Mesothelial cell of epicardium (in vitro differentiated cells): Measurements from ENCODE around the gene ACSS1. TPM values are rescaled to one million over a fixed set of nuclear protein-coding genes. Genes with fewer than 3 reads are reported as not detected.

Experiments
- DNase-seq, 2 experiments: peaks; one replicate each; pipeline ENCODE4 v3.0.0; 2021; ENCODE audit warnings: low spot score in 2 of 2; ENCODE audit not compliant: unreplicated experiment in 2 of 2
- H3K27ac Mint-ChIP-seq: 2 replicates; pipeline ENCODE4 v1.8.0; 2021; ENCODE audit warnings: mixed read lengths
- H3K27me3 Mint-ChIP-seq: 2 replicates; pipeline ENCODE4 v1.8.0; 2021; ENCODE audit warnings: low read depth, mixed read lengths
- H3K36me3 Mint-ChIP-seq: 2 replicates; pipeline ENCODE4 v1.8.0; 2021; ENCODE audit warnings: mixed read lengths
- H3K4me1 Mint-ChIP-seq: 2 replicates; pipeline ENCODE4 v1.8.0; 2021; ENCODE audit warnings: mixed read lengths
- H3K4me3 Mint-ChIP-seq: 2 replicates; pipeline ENCODE4 v1.8.0; 2021; ENCODE audit warnings: mild to moderate bottlenecking, moderate library complexity, mixed read lengths
- H3K9me3 Mint-ChIP-seq: 2 replicates; pipeline ENCODE4 v1.8.0; 2021; ENCODE audit warnings: mixed read lengths
- total RNA-seq: library from RNA; stranded (reverse); gene quantifications from 3 replicates; pipeline ENCODE4 v1.2.1, GENCODE V29; 2021
- TF ChIP-seq, protein P1 (sequence below): fragments of 200-600 bp; sonication (generic); IDR thresholded peaks from one replicate; pipeline ENCODE4 v1.5.0; 2021; ENCODE audit warnings: antibody characterized with exemption; ENCODE audit not compliant: unreplicated experiment

ACSS1 gene
- total RNA-seq, 1 donor from 2014 or later, result 4.8 TPM

DNA sequence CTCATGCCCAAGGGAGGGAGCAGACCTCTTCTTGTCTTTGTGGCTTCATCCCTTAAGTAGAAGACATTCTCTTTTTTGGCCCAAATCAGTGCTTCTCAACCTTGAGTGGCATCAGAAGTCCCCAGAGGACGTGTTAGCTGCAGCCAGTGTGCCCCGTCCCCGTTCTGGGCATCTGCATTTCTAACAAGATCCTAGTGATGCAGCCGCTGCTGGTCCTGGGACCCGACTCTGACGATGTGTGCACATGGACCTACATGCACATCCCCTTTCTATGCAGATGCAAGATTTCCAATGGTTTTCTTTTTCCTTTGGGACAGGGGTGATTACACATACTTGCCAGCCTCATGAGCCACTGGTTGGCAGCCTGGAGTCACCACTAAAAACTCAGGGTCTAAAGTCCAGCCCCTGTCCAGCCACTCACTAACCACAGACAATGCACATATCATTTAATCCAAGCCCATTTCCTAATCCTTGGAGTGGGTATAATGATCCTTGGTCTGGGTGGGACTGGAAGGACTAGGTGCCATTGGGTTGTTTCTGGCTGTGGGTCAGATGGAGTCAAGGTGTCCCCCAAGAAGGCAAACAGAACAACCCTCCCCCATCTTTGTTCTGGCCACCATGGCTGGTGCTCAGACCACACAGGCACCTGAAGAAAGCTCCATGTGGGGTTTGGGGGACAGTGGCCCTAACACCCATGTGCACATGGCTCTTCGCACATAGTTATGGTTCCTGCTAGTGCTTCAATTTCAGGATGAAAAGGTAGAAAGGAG is 6.4 kb downstream of the ACSS1 start:
- no peak overlapping the region for H3K27ac Mint-ChIP-seq
- no peak overlapping the region for H3K4me3 Mint-ChIP-seq
- DNase-seq, result no peak
- H3K4me1 Mint-ChIP-seq, result peaks cover 4% of the 10 kb centered on the region
- H3K27me3 Mint-ChIP-seq, result peaks cover 92% of the 10 kb centered on the region
- H3K9me3 Mint-ChIP-seq, result no peaks in the 10 kb centered on the region
- H3K36me3 Mint-ChIP-seq, result no peaks in the 10 kb centered on the region
- TF ChIP-seq, protein P1, sequence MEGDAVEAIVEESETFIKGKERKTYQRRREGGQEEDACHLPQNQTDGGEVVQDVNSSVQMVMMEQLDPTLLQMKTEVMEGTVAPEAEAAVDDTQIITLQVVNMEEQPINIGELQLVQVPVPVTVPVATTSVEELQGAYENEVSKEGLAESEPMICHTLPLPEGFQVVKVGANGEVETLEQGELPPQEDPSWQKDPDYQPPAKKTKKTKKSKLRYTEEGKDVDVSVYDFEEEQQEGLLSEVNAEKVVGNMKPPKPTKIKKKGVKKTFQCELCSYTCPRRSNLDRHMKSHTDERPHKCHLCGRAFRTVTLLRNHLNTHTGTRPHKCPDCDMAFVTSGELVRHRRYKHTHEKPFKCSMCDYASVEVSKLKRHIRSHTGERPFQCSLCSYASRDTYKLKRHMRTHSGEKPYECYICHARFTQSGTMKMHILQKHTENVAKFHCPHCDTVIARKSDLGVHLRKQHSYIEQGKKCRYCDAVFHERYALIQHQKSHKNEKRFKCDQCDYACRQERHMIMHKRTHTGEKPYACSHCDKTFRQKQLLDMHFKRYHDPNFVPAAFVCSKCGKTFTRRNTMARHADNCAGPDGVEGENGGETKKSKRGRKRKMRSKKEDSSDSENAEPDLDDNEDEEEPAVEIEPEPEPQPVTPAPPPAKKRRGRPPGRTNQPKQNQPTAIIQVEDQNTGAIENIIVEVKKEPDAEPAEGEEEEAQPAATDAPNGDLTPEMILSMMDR, result no peak

DNA sequence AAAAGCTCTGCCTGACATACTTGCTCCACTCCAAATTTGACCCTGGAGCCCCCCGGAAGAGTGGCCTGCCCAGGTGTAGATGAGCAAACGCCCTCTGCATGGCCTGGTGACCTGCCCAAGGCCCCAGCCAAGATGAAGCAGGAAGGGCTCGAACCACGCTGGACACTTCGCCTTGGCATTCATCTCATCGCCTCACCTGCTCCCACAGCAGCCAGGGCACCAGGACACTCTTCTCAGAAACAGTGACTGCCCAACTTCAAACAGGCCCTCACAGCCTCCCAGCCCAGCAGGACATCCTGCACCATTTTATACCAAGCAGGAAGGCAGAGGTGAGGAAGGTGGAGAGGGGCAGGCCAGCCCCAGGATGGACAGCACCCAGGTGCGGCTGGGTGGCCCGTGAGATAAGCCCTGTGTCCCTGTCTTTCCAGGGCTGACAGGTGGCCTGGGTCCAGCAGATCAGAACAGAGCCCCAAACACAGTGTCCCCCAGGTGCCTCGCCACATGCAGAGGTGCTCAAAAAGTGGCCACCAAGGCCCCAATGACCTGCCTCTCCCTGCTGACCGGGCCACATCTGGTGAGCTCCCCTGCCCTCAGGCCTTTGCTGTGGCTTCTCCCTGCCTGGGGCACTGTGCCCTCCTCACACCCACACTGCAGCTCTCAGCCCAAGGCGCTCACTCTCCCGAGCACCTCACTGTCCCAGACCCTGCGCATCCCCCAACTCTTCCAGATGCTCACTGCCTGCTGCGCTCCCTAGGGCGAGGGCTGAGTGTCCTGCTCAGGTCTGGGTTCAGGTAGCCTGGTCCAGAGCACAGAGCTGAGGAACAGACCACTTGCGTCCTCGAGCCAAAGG is 7.2 kb downstream of the ACSS1 start:
- peaks cover 4% of the 10 kb centered on the region for H3K4me1 Mint-ChIP-seq
- peaks cover 87% of the 10 kb centered on the region for H3K27me3 Mint-ChIP-seq
- no peaks in the 10 kb centered on the region for H3K36me3 Mint-ChIP-seq
- no peak for DNase-seq
- no peak overlapping the region for H3K27ac Mint-ChIP-seq
- H3K4me3 Mint-ChIP-seq, result no peak overlapping the region
- H3K9me3 Mint-ChIP-seq, result no peaks in the 10 kb centered on the region
- TF ChIP-seq, protein P1, result no peak

DNA sequence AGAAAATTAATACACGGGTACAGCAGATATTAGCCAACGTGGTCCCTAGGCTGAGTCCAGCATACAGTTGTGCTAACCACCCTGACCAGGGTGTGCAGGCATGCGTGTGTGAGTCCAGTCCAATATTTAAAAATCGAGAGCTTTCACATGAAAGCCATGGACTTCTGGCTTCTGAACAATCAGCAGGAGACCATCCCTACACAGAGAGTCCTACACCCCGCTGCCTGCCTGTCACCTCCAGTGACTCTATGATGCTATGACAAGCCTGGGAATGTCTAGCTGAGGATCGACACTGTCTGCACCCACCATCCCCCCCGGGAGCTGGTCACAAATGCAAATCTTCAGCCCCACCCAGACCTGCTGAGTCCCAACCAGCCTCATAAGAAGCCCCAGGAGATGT is 7.9 kb downstream of the ACSS1 start:
- H3K4me3 Mint-ChIP-seq, result no peak overlapping the region
- H3K9me3 Mint-ChIP-seq, result no peaks in the 10 kb centered on the region
- H3K27ac Mint-ChIP-seq, result no peak overlapping the region
- TF ChIP-seq, protein P1, result no peak
- no peaks in the 10 kb centered on the region for H3K36me3 Mint-ChIP-seq
- peaks cover 4% of the 10 kb centered on the region for H3K4me1 Mint-ChIP-seq
- DNase-seq, result no peak
- peaks cover 84% of the 10 kb centered on the region for H3K27me3 Mint-ChIP-seq

DNA sequence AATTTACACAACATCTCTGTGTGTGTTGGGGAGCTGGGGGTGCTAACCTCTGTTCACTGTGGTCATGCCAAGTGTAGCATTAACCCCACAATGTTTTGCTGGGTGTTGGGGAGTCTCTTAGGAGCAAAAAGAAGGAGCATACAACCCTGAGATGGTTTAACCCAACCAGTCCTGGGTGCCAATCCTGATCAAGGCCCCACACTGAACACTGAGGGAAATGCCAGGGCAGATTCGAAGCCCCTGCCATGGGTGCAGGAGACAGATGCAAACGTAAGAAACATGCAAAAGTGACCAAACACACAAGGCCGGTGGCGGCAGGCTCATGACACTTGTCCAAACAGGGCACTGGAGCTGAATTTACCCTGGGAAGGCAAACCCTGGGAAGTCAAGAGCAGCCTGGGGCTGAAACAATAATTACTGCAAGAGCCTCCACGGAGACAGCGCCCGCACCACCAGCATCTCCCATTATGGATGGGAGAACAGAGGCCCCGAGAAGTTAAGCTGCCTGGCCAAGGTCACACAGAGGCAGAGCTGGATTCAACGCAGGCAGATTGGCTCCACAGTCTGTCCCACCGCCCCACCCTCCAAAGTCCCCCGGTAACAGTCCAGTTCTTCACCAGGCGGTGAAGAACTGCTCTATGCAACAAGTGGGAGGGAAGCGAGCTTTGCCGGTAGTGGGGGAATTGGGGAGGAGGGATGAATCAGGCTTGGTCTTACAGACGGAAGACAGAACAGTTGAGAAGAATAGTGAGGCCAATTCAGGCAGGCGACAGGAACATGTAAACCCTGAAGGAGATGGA is 8.5 kb downstream of the ACSS1 start:
- Mint-ChIP-seq H3K9me3 (no peaks in the 10 kb centered on the region), H3K27ac (no peak overlapping the region), H3K4me3 (no peak overlapping the region), H3K4me1 (peaks cover 4% of the 10 kb centered on the region), H3K36me3 (no peaks in the 10 kb centered on the region), H3K27me3 (peaks cover 78% of the 10 kb centered on the region)
- TF ChIP-seq, protein P1, result no peak
- no peak for DNase-seq

DNA sequence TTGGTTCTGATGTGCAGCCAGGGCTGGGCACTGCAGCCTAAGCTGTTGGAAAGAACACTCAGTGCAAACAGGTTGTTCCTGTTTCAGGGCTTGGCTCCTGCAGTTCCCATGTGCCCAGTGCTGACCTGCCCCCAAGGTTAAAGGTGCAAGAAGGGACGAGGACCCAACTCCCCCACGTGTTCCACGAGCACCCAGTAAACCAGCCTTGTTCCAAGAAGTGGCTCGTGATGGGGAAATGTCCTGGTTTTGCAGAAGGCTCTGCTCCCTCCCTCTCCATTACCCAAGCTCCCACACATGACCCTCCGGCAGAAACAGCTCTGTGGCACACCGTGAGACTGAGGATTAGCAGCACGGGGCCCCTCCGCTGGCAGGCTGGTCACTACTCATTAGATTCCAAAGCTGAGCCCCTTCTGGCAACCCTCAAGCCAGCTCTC is 9.4 kb downstream of the ACSS1 start:
- no peaks in the 10 kb centered on the region for H3K36me3 Mint-ChIP-seq
- TF ChIP-seq, protein P1, result no peak
- H3K4me3 Mint-ChIP-seq, result no peak overlapping the region
- no peak overlapping the region for H3K27ac Mint-ChIP-seq
- no peaks in the 10 kb centered on the region for H3K9me3 Mint-ChIP-seq
- H3K4me1 Mint-ChIP-seq, result peaks cover 4% of the 10 kb centered on the region
- peaks cover 68% of the 10 kb centered on the region for H3K27me3 Mint-ChIP-seq
- no peak for DNase-seq
